Urothelium cell line (cell line): ENCODE data around the gene KIF1A.

Experiments used
- DNase-seq: peaks from one replicate; pipeline ENCODE4 v3.0.0; 2011; ENCODE audit warnings: low spot score, mixed read lengths
- FAIRE-seq: peaks from 2 replicates; lab custom pipeline; 2011; peaks lifted over from hg19 to GRCh38; lab: Jason Lieb, UNC

Gene KIF1A

GRCh38 chr2:240821429-240821778 is 1.4 kb upstream of the KIF1A start:
- FAIRE-seq (no peak), DNase-seq (no peak)

DNA sequence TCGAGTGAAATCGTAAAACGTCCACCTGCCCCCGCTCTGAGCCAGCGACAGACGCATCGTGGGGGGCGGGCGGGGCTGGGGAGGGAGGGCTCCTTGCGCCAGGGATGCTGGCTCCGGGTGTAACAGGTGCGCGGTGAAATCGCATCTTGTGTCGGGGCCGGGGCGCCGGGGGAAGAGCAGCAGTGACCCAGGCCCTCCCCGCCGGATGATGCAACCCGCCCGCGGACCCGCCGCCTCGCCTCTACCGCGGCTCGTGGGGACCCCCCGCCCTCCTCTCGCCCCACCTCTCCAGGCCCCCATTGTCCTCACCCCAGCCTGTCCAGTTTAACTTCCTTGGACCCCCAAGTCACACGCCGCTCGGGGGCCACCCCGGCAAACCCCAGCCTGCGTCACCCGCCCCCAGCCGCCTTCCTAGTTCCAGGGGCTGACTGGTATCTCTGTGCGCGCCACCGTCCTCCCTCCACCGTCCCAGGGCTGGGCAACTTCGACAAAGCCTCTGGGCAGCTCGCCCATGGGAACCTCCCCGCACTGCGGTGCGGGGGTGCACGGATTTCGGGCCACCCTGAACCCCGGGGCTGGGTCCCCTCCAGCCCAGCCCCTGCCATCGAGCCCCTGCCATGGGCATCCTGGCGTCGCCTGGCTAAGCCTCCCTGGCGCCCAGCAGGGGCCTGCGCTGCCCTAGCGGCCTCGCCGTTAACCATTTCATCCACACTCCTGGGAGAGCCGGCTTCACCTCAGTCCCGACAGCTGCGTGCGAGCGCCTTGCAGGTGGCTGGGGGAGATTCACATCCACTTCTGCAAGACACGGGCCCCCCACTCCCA is 799 bp upstream of the KIF1A start:
- DNase-seq (no peak), FAIRE-seq (no peak)

GRCh38 chr2:240819126-240819857 is 727 bp downstream of the KIF1A start:
- DNase-seq (no peak), FAIRE-seq (no peak)

- no peak for DNase-seq
- no peak for FAIRE-seq
These were observed 1.5 kb downstream of the KIF1A start for GRCh38 chr2:240818293-240819125.

GRCh38 chr2:240817496-240818292 is 2.3 kb downstream of the KIF1A start:
- no peak for FAIRE-seq
- no peak for DNase-seq

DNA sequence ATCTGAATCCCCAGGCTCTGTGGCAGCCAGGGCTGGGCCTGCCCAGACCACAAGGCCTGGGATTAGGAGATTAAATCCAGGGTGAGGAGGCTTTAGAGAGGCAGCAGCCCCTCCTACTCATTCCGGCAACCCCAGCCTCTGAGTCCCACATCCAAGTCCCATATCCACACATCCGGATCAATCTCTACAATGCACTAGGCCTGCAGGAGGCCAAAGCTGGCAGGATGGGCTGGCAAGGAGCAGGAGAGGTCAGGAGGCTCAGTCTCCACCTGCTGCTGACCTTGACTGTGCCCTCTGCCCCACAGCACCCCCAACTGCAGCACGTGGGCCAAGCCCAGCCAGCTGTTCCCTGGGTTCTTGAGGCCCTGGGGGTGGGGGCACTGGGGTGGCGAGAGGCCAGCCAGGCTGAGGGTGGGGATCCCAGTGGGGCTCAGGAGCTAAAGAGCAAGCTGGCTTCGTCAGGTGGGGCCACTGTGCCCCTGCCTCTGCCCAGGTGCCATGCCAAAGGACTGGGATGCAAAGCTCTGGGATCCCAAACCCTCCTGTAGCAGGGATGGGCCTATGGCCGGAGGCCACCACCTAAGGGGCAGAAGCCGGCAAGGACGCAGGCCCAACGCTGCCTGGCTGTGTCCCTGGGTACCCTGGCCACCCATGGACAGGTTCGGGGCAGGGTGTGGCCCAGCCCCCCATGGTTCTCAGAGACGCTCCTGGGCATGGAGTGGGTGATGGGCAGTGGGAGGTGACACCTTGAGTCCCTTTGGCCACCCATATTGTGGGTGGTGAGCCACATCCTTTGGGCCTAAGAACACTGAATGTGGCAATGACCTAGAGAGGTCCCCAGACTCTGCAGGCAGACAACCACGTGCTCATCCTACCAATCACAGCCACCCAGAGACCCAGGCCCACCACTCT is 3.2 kb downstream of the KIF1A start:
- FAIRE-seq, result no peak
- DNase-seq, result no peak

- FAIRE-seq, result peak; percentile 5
These were observed 4.0 kb downstream of the KIF1A start for GRCh38 chr2:240815761-240816583.

DNA sequence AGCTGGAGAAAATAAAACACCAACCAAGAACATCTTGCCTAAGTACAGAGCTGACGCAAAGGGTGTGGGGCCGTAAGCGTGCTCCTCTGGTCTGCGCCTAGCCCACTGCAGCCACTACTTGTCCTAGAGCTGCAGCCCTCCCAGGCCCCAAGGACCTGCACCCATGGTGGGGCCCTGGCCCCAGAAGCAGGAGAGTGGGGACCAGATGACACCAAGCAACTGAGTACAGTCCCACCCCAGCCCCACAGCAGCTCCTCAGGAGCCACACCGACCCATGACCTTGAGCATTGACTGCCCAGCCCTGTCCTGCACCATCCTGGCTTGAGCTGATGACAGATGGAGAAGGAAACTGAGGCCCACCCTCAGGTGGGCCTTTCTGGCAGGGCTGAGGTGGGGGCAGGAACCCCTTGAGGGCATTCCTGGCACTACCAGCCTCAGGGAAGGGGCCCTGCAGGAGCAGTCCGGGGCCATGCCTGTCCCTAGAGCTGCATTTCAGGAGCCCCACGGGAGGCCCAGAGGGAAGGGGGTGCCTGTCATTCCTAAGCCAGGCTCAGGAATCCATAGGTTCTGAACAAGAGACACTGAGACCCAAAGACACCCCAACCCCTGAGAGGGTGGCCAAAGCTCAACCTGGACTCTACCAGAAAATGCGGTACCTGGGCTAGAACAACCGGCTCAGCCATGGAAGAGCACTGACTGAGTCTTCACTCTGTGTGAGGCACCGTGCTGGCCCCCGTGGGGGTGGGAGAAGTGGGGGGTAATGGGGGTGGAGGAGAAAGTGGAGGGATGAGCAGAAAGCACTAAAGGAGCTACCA is 4.9 kb downstream of the KIF1A start:
- no peak for DNase-seq
- no peak for FAIRE-seq

More at GRCh38 chr2:240815761-240816583, 4.0 kb downstream of the KIF1A start:
- DNase-seq, result no peak

DNA sequence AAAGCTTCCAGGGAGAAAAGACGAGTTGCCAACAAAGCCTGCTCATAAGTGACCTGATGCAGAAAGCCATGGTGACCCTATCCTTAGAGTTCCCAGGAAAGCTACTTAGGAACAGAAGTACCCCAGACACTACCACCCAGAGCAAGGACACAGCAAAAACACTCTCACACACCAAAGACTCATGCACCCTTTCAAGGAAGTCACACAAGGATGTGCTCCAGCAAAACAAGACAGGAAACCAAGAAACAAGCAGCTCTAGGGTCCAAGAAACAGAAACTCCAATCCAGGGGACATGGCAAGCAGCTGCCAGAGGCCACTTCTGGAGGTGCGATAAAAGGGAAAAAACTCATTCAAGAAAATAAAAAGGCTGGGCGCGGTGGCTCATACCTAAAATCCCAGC is 5.7 kb downstream of the KIF1A start:
- FAIRE-seq (no peak), DNase-seq (no peak)

- no peak for DNase-seq
These were observed 6.6 kb downstream of the KIF1A start for GRCh38 chr2:240813231-240813921.

DNA sequence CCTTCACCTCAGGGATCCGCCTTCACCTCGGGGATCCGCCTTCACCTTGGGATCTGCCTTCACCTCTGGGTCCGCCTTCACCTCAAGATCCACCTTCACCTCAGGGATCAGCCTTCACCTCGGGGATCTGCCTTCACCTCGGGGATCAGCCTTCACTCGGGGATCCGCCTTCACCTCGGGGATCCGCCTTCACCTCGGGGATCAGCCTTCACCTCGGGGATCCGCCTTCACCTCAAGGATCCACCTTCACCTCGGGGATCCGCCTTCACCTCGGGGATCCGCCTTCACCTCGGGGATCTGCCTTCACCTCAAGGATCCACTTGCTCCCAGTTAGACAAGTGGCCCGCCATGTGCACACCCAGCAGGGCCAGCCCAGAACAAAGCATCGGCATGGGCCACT is 7.3 kb downstream of the KIF1A start:
- FAIRE-seq (peak; percentile 83), DNase-seq (no peak)

More at GRCh38 chr2:240813231-240813921, 6.6 kb downstream of the KIF1A start:
- FAIRE-seq, result no peak

- FAIRE-seq (peak; percentile 93), DNase-seq (no peak)
These were observed 7.7 kb downstream of the KIF1A start for GRCh38 chr2:240812301-240812680.

DNA sequence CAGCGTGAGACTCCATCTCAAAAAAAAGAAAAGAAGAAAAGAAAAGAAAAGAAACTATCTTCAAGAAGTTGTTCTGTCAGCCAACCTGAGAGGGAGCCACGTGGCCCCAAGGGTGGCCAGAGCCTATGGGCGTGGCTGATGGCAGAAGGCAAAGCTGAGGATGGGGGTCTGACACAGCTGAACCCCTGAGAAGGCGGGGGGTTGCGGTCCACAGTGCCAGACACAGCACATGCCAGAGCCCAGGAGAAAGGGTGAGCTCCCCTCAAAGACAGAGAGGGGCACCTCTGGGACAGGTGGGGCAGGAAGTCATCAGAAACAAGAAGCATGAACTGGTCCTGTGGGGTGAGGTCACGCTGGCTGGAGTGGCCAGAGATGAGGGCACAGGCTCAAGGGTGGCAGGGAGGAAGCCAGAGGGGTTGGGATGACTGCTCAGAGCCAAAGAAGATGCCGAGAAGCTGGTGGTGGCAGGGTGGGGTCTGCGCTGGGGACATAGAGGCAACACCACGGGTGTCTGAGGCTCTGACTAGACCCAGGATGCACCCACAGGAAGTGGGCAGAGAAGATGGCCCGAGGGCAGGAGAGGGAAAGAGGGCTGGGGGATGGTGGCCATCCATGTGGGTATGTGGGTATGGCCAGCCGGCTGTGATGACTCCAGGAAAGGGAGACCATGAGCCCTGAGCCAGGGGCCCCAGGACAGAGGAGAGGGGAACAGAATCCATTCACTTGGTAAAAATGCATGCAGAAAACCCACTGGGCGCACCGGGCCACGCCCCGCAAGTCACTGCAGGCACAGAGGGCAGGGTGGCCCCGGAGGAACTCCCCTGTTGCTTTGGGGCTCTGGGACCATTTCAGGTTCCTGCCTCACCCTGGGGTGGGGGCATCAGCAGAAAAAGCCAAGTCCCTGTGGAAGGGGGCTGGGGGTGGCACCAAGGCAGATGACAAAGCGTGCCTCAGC is 8.4 kb downstream of the KIF1A start:
- no peak for DNase-seq
- no peak for FAIRE-seq

DNA sequence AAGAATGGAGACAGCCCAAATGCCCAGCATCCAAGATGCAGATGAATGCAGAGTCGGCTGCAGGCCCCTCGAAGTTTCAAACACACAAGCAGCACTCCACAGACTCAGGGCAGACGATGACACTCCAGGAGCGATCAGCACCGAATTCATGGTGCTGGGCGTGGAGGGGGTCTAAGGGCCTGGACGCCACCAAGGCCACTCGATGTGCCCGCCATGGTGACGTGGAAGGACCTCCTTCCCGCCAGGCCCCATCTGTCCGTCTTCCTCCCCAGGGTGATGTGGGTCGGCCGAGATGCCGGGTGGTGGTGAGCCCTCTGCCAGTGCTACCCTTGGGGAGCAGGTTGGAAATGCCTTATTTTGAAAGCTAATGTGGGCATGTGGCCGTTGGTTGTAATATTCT is 9.4 kb downstream of the KIF1A start:
- no peak for DNase-seq
- no peak for FAIRE-seq

GRCh38 chr2:240810199-240810598 is 9.8 kb downstream of the KIF1A start:
- DNase-seq, result no peak
- FAIRE-seq, result no peak

DNA sequence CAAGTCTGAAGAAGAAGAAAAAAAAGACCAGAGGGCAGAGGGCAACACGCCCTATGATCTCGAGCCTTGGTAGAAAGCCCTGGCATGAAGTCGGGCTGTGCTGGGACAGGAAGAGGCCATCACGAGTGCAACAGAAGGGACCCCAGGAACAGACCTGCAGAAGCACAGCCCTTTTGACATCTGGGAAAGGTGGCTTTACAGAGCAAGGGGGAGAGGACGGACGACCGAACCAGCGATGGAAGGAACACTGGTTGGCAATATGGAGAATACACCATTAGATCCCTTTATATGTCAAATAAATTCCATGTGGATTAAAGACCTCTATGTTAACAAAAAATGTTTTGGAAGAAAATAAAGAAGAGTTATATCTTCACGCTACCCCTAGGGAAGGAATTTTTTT is 10.7 kb downstream of the KIF1A start:
- DNase-seq (no peak), FAIRE-seq (no peak)
